Effector CD4-positive, alpha-beta T cell (primary cell): ENCODE measurements around the gene ZNF74.

Experiments used
- DNase-seq: peaks from one replicate; pipeline ENCODE4 v3.0.0-alpha.2; 2020

The ZNF74 gene

DNA sequence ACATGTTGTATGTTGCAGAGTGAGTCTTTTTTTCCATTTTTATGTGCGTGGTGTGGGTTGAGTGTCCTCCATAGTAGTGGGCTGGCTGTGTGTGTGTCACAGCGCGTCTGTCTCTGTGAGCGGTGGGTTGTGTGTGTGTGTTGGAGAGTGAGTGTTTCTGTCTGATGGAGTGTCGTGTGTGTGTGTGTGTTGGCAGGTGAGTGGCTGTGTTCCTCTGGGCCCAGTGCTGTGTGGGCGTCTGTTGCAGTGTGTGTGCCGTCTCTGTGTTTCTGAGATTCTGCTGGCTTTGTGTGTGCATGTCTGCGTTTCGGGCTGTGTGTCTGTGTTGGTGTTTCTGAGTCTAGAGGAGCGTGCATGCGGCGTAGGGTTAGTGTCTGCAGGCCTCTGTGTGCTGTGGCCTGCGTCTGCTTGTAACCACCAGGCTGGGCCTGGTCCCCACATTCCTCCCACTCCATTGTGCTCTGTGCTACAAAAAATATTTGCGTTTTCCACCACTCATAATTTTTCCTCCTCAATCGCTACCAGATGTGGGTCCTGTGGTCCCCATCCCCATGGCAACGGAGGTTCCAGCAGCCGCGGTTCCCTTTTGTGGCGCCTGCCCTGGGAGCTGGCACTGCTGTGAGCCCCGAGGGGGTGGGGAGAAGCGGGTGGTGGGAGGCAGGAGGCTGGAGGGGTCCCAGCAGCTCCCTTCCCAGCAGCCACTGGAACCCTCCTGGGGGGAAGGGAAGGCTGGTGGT lies 28.5 kb downstream of the ZNF74 start:
- DNase-seq: no peak

GRCh38 chr22:20423008-20423905 lies 29.3 kb downstream of the ZNF74 start:
- no peak for DNase-seq

DNA sequence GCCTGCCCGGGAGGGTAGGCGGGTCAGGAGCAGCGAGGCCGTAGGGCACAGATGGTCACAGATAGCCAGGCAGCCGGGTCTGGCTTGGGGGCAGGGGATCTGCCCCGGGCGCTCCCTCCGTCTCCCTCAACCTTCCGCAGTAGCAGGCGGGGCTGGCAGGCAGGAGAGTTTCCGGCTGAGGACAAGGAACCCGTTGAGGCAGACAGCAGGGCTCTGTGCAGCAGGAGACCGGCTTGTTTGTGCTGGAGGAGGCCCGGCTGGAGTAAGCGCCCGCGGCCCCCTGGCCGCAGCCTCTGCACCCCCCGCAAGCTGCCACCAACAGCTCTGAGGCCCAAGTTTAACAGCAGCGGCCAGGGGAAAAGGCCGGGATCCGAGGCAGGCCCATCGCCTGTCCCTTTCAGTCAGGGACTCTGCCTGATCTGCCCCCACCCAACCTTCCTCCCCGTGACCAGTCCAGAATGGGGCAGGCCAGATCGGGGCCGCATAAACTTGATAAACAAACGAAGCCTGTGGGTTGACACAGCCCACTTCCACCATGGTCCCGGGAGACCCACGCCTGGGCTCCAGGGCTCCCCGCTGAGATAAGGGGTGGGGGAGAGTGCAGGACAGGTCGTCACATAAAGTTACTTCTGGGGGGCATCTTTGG lies 30.1 kb downstream of the ZNF74 start:
- no peak for DNase-seq

DNA sequence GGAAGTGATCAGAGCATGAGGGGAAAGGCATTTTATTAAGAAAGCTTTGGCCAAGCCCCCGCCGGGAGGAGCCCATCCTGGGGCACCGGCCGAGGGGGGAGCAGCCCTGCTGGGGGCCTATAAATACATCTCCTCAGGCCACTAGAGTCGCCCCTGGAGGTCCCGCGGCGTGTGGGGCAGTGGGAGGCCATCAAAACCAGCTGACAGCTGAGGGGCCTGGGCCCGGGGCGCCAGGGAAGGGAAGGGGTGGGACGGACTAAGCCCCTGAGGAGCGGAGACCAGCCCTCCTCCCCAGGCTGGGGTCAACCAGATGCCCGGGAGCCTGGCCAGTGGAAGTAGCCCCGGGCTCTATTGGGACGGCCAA lies 30.6 kb downstream of the ZNF74 start:
- DNase-seq: no peak

DNA sequence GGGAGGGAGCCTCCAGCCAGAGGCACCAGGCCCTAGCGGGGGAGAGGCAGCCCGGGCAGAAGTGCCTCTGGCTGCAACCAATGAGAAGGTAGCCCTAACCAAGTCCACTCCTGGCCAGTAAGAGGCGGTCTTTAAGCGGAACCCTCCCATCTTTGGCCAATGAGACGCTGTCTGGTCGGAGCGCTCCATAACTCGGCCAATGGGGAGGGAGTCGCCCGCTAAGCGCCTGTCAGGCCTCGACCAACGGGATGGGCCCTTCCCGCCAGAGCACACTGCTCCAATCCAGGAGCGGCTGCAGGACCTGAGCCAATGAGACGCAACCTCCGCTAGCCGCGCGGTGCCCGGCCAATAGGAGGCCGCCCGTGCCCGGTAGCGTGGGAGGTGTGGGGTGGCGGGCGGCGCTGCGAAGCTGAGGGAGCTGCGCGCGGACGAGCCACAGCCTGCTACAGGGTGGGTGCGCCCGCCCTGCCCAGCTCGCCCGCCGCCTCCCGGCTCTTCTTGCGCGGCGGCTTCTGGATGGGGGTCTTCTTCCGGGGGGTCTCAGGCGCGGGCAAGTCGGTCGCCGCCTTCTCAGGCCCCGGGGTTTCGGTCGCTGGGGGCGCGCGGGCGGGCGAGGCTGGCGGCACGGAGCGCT lies 31.1 kb downstream of the ZNF74 start:
- no peak for DNase-seq

GRCh38 chr22:20425566-20426258 lies 31.8 kb downstream of the ZNF74 start:
- DNase-seq: no peak

GRCh38 chr22:20426259-20426615 lies 32.3 kb downstream of the ZNF74 start:
- DNase-seq: no peak

GRCh38 chr22:20427104-20427944 lies 33.4 kb downstream of the ZNF74 start:
- no peak for DNase-seq

DNA sequence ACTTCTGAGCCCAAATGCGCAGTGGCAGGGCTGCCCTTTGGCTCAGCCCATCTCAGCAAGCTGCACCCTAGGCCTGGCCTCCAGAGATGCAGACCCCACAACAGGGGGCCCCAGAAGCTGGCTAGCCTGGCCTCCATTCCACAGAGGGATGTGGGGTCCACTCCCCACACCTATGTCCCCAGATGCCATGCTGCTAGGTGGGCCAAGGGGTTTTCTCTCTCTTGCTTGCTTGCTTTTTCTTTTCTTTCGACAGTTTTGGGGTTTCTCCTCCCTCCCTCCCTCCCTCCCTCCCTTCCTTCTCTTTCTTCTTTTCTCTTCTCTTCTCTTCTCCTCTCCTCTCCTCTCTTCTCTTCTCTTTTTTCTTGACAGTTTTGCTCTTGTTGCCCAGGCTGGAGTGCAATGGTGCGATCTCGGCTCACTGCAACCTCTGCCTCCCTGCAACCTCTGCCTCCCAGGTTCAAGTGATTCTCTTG lies 34.0 kb downstream of the ZNF74 start:
- no peak for DNase-seq

GRCh38 chr22:20428496-20429253 lies 34.7 kb downstream of the ZNF74 start:
- no peak for DNase-seq

GRCh38 chr22:20429254-20430100 lies 35.5 kb downstream of the ZNF74 start:
- DNase-seq: peak; percentile 76

DNA sequence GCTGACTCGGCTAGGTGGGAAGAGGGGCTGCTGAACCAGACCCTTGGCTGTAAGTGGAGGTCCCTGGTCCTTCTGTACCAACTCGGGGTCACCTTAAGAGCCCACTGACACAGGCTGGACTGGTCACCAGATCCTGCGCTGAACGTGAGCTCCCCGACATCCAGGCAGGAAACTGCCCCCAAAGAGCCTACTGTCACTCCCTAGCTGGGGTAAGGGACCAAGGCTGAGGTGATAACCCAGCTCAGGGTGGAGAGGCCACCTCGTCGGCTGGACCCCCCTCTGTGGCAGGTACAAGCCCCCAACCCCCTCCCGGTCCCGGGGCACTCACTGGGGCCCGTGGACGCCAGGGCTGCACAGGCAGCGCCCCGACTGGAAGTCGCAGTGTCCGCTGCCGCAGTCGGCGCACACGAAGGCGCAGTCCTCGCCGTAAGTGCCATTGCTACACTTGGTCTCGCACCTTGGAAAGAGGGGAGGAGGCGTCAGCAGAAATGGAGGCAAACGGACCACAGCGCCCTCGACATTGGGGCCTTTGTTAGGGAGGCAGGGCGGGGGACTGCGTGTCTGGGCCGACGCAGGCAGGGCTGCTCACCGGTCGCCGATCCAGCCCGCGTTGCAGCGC lies 36.3 kb downstream of the ZNF74 start:
- no peak for DNase-seq

DNA sequence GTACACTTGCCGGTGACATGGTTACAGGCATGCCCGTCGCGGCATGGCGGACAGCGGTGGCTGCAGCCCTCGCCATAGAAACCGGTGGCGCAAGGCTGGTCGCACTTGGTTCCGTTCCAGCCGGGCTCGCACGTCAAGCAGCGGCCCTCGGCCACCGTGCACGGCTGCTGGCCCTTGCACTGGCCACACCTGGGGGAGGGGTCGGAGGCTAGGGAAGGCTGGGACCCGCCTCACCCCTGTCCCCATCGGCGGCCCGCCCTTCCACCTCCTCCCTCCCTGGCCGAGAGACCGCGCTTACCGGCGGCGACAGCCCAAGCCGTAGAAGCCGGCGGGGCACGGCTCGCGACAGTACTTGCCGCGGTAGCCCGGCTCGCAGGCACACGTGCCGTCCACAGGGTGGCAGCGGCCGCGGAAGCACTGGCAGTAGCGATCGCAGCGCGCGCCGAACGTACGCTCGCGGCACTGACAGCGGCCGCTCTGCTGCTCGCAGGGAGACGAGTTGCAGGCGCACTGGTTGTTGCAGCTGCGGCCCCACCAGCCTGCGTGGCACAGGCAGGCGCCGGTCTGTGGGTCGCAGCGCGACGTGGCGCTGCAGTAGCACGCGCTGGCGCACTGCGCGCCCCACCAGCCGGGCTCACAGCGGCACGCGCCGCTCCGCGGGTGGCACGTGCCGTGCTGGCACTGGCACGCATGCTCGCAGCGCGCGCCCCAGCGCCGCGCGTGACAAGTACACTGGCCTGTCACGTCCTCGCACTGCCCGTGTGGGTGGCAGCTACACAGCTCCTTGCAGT lies 37.0 kb downstream of the ZNF74 start:
- DNase-seq: peak; percentile 44

GRCh38 chr22:20431511-20432192 lies 37.7 kb downstream of the ZNF74 start:
- no peak for DNase-seq

DNA sequence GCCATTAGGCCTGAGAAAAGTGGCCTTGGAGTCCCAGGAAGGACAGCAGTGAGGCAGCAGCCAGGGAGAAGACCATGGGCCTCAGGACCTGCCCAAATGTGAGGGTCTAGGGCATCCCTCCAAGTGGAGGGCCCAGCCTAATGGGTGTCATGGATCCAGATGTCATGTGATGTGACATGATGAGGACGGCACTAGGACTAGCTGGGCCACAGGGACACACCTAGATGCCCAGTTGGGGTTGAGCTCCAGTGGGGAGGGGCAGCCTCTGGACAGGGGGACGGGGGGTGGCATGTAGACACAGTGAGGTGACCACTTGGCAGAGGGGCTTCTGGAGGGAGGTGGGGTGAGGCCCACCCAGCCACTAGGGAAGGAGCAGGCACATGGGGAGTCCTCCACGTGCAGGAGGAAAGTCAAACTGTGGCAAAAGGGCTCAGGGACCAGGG lies 38.3 kb downstream of the ZNF74 start:
- no peak for DNase-seq

DNA sequence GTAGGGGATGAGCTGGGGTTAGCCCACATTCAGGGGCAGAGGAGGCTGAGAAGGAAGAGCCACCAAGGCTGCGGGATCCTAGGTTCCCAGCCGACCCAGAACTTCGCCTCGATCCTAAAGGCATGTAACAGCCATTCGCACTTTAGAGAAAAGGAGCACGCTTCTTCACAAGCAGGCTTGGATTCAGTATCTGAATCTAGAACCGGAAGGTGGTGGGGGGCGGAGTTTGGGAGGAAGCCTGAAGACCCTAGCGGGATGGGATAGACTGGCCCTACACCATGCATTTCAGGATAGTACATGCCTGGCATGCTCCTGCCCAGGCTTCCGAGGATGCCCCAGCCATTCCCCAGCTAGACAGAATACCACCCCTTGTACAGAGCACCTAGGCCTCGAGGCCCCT lies 39.2 kb downstream of the ZNF74 start:
- no peak for DNase-seq

DNA sequence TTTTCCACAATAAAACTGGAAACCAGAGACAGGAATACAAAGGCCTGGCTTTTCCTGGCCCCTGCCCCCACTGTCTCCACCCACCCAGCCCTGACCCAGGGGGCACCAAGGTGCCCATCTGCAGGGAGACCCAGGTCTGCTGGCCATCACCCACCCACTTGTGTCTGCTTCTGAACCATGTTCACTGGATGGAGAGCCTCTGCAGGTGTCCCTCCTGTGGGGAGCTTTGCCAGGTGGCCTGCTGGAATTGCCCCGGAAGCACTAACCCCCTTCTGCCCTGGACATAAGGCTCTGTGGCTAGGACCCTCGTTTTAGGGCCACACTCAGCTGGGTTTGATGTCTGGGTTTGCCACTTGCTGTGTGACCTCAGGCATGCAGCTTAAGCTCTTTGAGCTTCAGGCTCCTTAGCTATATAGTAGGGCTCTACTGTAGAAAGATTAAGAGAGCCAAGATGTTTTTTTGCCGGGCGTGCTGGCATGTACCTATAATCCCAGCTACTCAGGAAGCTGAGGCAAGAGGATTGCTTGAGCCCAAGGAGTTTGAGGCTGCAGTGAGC lies 39.8 kb downstream of the ZNF74 start:
- no peak for DNase-seq
